HG03571 (cell line): ENCODE measurements around the gene HPD.
"Not testable (repeated sequence)": the region's sequence is repeated elsewhere in the genome, so short reads cannot be mapped to it uniquely, and the experiment has no call there.

Source experiments
- ATAC-seq: cut with Tn5 transposase; IDR thresholded peaks from one replicate; pipeline ENCODE4 v1.9.1; 2021; ENCODE audit not compliant: unreplicated experiment

Gene HPD

DNA sequence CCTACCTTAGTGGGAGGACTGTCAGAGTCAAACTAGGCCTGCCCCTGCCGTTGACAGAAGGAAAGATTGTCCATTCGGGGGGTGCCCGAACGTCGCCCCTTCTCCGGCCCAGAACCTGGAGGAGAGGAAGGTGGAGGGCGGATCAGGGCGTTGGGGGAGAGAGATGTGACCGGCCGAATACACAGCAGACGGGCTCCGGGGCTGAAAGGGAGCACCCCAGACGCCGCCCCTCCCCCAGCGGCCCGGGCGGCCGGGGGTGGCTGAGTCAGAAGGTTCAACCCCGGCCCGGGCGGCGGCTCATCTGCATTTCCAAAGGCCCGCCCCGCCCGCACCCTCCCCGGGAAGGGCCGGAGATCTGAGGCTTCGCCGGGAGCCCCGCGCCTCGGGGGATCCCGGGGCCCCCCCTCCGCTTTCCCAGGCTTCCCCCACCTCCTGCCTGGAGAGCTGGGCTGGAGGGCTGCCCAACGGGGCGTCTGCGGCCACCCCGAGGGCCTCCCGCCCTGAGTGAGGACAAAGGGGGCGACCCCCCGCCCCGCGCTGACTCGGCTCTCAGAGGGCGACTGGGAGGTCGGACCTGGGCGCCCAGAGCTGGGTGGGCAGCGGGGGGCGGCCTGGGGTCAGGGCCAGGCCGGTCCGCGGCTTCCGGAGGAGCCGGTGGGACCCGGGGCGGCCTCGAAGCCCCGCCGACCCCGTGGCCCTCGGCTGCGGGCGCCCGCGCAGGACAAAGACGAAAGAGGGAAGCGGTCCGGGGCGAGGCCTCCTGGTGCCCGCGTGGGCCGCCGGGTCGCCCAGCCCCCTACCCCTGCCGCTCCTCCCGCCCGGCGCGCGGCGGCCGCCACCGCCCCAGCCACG is 58.6 kb downstream of the HPD start:
- ATAC-seq, result no peak

DNA sequence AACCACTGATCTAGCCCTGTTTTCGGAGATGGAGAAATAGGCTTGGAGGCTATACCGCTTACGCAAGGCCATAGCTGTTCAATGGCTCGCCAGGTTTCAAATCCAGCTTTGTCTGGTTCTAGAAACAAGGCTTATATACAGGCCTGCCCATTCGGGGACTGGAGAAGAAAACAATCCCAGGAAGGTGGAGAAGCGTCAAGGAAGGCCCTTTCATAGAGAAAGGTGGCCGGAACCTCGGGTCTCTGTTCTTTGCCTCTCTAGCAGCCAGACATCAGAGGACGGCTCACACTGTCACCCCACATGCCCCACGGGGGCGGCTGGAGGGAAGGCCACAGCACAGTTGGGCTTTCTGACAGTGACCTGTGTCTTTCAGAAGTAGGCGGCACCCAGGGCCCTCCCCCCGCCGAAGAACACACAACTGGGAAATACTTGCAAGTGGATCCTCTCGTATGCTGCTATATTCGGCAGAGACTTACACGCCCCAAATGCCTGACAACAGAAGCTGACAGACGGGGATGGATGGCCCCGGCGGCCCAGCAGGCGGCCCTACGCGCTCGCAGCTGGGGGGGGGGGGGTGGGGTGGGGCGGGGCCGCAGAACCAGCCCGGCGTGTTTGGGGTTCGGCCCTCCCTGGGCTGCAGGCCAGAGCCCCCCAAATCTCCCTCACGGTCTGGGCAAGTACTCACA is 59.4 kb downstream of the HPD start:
- no peak for ATAC-seq

DNA sequence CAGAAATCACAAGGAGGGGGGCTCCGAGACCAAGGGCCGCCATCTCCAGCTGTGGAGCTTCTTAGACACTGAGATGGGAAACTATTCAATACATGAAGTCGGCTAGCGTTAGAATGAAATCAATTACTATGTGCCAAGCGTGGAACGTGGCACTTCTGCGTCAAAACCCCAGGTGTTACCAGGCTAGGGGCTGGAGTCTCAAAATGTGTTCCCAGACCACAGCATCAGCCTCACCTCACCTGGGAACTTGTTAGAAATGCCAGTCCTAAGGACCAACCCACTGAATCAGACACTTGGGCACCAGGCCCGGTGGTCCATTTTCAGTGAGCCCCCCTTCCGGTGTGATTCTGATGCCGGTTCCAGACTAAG is 59.9 kb downstream of the HPD start:
- ATAC-seq, result no peak

DNA sequence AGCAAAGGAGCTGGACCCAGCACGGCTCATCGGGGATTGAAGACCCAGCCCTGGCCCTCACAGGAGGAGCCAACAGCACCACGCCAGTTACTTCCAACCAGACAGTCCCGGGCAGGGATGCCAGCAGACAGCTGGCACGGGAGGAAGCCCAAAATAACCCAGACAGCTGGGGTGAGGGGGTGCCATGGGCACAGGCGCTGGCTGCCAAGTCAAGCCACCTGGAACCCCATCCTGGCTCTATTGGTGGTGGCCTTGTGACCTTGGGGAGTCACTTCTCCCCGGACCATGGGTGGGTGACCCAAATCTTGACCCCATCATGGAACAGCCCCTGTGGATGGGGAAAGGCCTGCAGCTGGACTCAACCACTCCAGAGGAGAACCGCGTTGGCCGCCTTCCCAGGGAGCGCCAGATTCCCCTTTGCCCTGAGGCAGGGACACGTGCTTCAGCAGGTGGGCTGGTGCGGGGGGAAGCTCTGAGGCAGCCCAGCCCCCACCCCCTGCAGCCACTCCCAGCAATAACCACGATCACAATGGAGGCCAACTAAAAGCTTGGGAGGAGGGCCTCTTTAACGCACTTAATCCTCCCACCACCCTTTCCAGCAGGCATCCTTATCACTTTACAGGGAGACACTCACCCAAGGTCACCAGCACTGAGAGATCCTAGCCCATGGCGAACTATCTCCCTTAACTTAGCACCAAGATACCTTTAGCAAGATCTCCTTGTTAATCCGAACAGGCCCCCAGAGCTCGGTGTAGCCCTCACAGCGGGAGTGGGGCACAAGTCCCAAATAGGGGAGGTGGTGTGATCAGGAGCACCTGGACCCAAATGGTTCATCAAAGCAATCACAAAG is 60.5 kb downstream of the HPD start:
- ATAC-seq, result no peak

DNA sequence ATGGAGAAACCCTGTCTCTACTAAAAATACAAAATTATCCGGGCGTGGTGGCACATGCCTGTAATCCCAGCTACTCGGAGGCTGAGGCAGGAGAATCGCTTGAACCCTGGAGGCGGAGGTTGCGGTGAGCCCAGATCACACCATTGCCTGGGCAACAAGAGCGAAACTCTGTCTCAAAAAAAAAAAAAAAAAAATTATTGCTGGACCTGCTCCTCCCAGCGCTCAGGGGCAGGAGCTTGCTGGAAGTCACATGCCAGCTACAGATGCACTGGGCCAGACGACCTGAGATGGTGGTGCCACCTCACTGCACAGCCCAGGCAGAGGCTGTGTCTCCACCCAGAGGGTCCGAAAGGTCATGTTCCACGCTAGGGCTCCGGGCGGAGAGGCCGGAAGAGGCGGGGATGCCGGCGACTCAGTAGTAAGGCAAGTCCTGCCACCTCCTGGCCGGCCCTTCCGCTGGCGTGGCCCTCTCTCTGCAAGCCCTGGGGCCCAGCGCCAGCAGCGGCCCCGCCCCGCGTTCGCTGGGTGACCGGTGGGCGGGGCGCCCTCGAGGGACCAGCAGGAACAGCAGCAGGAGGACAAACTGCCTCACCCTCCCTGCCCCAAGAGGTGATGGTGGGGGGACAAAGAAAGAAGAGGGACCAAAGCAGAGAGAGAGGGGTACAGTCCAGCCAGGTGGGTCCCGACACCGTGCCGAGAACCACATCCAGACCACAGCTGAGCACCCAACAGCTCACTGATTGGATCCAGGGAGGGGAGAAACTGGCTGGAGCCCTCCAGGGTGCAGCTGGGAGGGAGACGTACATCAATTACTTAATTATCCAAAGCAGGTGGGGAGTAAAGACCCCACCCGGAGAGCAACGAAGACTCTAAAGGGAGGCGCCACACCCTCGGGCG is 61.6 kb downstream of the HPD start:
- ATAC-seq, result no peak

DNA sequence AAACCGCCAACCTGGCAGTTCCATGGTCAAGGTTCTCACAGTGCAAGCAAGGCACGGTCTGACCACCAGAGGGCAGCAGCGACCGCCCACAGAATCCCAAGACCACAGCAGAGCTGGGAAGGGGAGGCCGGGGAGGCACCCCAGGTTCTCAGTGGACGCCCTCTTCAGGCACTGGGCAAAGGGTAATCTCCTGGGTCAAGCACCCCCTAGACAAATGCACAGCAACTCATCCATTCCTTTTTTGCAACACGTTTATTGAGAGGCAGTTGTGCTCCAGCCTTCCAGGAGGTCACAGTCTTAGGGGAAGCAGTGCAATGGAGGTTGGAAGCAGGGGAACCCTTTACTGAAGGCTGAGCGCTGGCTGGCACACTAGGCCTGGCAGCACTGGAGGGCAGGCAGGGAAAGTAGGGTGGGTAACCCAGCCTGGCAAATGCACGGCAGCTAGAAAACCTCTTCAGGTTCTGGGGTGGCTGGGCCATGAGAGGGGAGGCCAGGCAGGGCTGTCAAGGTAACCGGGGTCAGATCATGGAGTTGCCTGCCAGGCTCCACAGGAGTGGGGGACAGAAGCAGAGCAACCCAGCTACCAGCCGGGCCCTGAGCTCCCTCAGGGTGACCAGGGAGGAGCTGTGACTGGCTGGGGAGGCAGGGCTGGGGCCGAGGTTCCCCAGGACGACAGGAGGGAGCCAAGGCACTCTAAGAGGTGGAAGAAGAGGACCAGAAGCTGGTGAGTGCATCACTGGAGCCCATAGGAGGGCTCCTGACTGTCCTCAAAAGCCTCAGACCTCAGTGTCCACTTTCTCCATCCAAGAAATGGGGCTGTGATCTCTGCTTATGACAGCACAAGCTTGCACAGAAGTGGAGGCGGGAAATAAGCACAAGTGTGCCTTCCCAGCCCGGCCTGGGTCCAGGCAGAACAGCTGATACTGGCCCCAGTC is 63.4 kb downstream of the HPD start:
- ATAC-seq, result no peak

DNA sequence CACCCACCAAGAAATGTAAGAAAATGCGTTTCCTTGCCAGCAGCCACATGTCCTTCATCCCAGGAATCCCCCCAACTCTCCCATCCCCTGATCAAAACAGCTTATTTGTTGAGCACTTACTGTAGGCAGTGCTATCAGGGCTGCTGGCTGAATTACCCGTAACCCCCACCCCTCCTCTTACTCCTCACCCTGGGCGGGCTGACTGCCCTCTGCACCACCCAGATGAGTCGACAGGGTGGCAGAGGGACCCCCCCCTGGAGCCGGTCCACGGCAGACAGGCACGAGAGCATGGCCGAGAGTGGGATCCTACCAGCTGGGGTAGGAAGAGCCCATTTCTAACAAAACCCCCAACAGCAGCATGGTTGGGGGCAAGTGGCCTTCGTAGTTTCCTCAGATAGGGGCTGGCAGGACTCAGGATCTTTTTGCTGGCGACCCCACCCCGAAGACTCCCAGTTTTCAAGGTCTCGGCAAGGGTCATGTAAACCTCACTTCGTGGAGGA is 64.1 kb downstream of the HPD start:
- ATAC-seq, result no peak

DNA sequence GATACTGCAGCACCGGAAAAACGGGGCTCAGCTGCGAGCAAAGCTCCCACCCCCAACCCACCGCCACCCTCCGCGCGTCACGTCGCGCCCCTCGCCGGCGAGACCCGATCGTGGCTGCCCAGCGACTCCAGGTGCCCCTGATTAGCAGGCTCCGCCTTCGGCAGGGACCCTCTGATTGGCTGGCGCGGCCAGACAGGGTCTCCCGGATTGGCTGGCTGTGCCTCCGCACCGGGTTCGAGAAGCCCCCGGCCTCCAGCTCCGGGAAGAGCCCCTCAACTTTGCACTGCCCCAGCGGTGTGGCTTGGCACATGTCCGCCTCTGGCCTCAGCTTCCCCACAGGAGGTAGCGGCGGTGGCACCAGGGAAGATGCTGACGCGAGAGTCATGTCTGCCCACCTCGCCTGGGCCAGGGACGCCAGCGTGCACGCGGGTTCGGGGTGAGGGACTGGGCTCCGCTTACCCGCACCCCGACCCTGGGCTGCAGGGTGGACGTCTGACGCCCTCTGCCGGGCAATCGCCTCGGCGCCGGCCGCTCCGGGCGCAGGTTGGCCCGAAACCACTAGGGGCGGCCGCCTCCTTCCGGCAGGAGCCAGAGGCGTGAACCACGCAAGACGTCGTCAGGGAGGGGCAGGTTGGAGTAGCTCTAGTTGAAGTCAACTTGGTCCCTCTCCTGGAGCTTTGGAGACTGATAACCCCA is 64.7 kb downstream of the HPD start:
- ATAC-seq, result peak; percentile 33

DNA sequence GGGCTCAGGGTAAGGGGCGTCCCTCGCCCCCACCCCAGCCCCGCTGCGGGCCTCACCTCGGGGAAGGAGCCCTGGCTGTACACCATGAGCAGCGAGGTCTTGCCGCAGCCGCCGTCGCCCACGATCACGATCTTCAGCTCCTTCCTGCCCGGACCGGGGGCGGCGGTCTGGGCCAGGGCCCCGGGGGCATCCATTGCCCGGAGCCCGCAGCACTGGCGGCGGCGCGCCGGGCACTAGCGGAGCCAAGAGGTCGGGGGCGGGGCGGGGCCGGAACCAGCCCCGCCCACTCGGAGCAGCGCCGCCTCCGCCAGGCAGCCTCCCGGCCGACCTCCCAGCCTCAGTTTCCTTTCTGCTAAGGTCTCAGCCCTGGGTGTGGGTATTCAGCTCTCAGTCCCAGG is 65.2 kb downstream of the HPD start, which contains the start of gene RHOF:
Gene RHOF (minus strand): TSS at position 249 of the 398 bp plus-strand sequence. CDS start 55 bp downstream, at position 194.
- ATAC-seq, result peak; percentile 9

DNA sequence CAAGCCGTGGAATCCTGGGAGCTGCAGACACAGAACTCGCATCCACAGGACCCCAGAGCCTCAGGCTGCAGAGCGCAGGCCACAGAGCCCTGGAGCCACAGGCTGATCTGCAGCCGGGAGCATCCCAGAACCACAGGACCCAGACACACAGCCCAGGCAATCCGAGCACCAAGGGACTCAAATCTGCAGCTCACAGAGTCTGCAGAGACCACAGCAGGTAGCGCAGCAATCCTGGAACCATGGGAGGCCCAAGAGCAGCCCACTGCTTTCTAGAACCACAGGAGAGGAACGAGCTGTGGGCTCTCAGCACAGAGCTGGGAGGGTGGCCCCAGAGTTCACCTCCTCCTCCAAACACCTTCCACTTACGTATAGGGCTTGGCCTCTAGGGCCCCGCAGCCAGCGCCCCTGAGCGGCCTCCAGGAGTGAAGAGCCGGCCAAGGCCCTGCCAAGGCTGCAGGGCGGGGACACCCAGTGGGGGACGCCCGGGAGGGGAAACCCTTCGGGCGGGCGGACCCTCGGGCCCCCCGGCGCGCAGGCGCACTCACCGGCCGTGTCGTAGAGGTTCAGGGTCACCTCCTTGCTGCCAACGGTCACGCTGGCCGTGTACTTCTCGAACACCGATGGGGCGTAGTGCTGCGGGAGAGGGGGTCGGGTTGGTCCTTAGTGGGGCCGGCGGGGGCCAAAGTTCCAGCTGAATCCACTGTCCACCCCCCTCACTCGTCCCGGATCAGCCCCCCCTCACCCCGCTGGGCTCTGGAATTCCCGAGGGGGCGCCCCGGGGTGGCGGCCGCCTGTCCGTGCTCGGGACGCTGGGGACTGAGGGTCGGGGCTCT is 65.8 kb downstream of the HPD start:
- ATAC-seq, result no peak

DNA sequence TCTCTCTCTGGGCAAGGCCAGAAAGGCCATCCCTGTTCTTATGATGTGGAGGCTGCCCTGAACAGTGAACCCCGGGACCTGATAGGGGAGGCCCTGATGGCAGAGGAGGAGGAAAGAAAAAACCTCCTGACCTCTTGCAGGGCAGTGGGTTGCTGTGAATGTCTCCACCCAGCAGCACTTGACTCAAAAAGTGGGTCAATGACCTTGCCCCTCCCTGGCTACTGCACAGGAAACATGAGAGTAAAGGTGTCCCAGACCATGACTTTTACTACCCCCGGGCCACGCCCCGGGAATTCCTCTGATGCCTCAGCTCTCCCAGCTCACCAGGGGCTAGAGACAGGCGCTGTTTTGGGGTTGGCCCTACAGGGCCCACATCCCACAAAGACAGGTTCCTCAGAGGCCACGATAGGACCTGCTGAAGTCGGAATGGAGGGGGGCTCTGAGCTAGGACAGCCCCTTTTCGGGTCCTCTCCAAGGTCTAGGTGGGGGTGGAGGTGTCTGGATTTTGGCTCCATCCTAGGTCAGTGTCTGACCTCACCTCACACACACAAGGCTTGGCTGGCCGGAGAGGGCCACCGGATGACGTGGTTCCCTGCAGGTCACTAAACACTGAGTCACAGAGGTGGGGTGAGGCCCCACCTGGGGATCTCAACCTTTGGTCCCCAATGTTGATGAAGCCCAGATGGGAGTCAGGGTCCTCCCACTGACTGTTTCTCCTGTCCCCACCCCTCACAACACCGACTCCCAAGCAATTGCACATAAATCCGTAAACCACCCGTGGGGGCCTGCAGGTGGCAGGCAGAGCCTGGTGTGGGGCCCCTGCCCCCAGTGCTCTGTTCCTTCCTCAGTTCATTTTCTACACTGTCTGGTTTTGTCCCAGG is 66.7 kb downstream of the HPD start:
- no peak for ATAC-seq

DNA sequence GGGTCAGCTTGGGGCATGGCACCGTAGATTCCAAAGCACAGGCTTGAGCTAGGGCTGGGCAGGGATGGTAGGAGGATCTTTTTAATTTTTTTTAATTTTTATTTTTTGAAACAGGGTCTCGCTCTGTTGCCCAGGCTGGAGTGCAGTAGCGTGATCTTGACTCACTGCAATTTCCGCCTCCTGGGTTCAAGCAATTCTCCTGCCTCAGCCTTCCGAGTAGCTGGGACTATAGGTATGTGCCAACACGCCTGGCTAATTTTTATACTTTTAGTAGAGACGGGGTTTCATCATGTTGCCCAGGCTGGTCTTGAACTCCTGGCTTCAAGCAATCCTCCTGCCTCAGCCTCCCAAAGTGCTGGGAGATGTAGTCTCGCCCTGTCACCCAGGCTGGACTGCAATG is 67.9 kb downstream of the HPD start:
- not testable (repeated sequence) for ATAC-seq

DNA sequence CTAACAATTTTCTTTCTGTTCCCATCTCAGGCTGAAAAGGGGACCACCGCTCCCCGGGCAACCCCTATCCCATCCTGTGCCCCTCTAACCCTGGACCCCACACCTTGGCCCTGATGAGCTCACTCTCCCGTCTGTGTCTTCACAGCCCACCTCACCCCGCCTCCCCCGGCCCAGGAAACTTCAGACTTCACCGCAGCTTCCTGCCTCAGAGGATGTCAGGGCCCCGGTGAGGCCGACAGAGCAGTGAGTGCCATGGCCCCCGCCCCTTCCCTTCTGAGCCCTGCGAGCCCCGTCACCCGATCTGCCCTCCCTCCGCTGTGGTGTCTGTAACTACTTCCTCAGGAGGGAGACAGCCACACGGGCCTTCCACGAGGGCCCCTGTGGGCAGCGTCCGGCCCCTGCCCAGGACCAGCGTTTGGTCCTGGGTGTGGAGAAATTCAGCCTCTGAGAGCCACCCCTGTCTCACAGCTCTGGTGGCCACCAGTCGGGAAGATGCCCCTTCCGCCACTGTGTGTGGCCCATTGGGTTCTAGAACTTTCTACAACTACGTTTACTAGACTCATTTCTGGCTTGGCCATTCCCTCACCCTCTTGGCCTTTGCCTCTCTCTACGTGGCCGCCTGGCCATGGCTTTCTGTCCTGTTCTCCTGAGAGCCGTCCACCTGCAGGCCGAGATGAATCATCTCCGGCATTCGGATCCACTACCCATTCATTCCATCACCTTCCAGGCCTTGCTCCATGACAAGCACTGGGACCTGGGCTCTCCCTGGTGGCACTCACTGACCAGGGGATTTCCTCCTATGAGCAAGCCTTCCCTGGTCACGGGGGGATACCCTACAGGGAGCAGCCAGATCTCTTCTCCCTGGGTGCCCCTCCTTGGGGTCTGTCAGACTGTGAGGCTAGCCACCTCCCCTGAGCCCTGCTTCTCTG is 68.6 kb downstream of the HPD start:
- ATAC-seq, result peak; percentile 46
